T-helper 2 cell treated with Interferon-gamma antibody and Interleukin-4, amounts not matched to agents 5 μg/mL and 100 μg/mL, for 36 hours (primary cell): ENCODE data around the gene SH2D3C.

Experiments used
- DNase-seq: peaks from one replicate; pipeline ENCODE4 v3.0.0; 2021; ENCODE audit warnings: low spot score
- H3K27ac Mint-ChIP-seq: one replicate; pipeline ENCODE4 v1.8.0; 2021; ENCODE audit warnings: mild to moderate bottlenecking, mixed read lengths
- H3K27me3 Mint-ChIP-seq: one replicate; pipeline ENCODE4 v1.8.0; 2021; ENCODE audit warnings: low read depth, mixed read lengths
- H3K36me3 Mint-ChIP-seq: one replicate; pipeline ENCODE4 v1.8.0; 2021; ENCODE audit warnings: low read depth, mixed read lengths
- H3K4me1 Mint-ChIP-seq: one replicate; pipeline ENCODE4 v1.8.0; 2021; ENCODE audit warnings: low read depth, mixed read lengths
- H3K4me3 Mint-ChIP-seq: one replicate; pipeline ENCODE4 v1.8.0; 2022; ENCODE audit warnings: mild to moderate bottlenecking, moderate library complexity, mixed read lengths
- H3K9me3 Mint-ChIP-seq: one replicate; pipeline ENCODE4 v1.8.0; 2021; ENCODE audit warnings: mixed read lengths

The SH2D3C gene

GRCh38 chr9:127724012-127724411 is 54.5 kb downstream of the SH2D3C start:
- Mint-ChIP-seq H3K4me1 (peaks cover 12% of the 10 kb centered on the region), H3K4me3 (no peak overlapping the region), H3K27ac (no peak overlapping the region), H3K9me3 (no peaks in the 10 kb centered on the region), H3K36me3 (no peaks in the 10 kb centered on the region), H3K27me3 (no peaks in the 10 kb centered on the region)
- DNase-seq, result no peak

- Mint-ChIP-seq H3K27me3 (no peaks in the 10 kb centered on the region), H3K36me3 (no peaks in the 10 kb centered on the region), H3K9me3 (no peaks in the 10 kb centered on the region), H3K4me1 (peaks cover 12% of the 10 kb centered on the region), H3K4me3 (no peak overlapping the region), H3K27ac (no peak overlapping the region)
- no peak for DNase-seq
Measured at GRCh38 chr9:127723444-127723843, 55.0 kb downstream of the SH2D3C start.

DNA sequence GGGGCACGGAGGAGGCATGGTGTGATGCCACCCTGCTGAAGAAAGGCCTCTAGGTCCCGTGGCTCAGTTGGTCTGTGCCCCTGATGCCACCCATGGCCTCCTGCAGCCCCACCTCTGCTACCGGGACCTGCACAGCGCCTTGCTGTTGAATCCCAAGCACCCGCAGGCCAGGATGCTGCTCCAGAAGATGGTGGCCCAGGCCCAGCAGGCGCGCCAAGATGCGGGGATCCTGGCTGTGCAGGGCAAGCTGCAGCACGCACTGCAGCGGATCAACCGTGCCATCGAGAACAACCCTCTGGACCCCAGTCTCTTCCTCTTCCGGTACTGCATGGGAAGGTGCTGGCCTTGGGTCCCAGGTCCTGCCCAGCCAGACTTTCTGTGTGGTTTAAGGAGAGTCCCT is 55.5 kb downstream of the SH2D3C start:
- peaks cover 12% of the 10 kb centered on the region for H3K4me1 Mint-ChIP-seq
- DNase-seq, result no peak
- H3K27me3 Mint-ChIP-seq, result no peaks in the 10 kb centered on the region
- no peak overlapping the region for H3K4me3 Mint-ChIP-seq
- no peaks in the 10 kb centered on the region for H3K36me3 Mint-ChIP-seq
- no peak overlapping the region for H3K27ac Mint-ChIP-seq
- no peaks in the 10 kb centered on the region for H3K9me3 Mint-ChIP-seq

GRCh38 chr9:127722055-127722745 is 56.3 kb downstream of the SH2D3C start:
- Mint-ChIP-seq H3K27ac (no peak overlapping the region), H3K9me3 (no peaks in the 10 kb centered on the region), H3K4me1 (peaks cover 12% of the 10 kb centered on the region), H3K36me3 (no peaks in the 10 kb centered on the region), H3K4me3 (no peak overlapping the region), H3K27me3 (no peaks in the 10 kb centered on the region)
- DNase-seq, result no peak

DNA sequence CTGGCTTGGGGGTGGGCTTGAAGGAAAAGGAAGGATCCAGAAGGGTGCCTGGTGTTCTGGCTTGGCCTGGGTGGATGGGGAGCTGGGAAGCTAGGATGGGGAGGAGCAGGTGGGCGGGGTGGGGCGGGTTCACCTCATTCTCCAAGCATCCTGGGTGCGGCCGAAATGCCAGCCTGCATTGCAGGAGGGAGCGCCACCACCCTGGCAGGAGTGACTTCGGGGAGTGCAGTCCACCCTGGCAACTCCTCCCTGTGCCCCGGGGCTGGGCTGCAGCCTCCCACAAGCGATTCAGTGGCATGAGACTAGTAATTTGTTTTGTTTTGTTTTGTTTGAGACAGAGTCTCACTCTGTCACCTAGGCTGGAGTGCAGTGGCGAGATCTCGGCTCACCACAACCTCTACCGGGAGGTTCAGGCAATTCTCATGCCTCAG is 57.1 kb downstream of the SH2D3C start:
- peaks cover 12% of the 10 kb centered on the region for H3K4me1 Mint-ChIP-seq
- no peaks in the 10 kb centered on the region for H3K27me3 Mint-ChIP-seq
- H3K9me3 Mint-ChIP-seq, result no peaks in the 10 kb centered on the region
- H3K4me3 Mint-ChIP-seq, result no peak overlapping the region
- H3K27ac Mint-ChIP-seq, result peak overlapping the region; percentile 53
- no peak for DNase-seq
- no peaks in the 10 kb centered on the region for H3K36me3 Mint-ChIP-seq

- no peak overlapping the region for H3K4me3 Mint-ChIP-seq
- no peaks in the 10 kb centered on the region for H3K36me3 Mint-ChIP-seq
- peaks cover 17% of the 10 kb centered on the region for H3K4me1 Mint-ChIP-seq
- H3K27ac Mint-ChIP-seq, result peak overlapping the region; percentile 62
- no peaks in the 10 kb centered on the region for H3K9me3 Mint-ChIP-seq
- DNase-seq, result no peak
- no peaks in the 10 kb centered on the region for H3K27me3 Mint-ChIP-seq
Measured at GRCh38 chr9:127720865-127721227, 57.6 kb downstream of the SH2D3C start.

DNA sequence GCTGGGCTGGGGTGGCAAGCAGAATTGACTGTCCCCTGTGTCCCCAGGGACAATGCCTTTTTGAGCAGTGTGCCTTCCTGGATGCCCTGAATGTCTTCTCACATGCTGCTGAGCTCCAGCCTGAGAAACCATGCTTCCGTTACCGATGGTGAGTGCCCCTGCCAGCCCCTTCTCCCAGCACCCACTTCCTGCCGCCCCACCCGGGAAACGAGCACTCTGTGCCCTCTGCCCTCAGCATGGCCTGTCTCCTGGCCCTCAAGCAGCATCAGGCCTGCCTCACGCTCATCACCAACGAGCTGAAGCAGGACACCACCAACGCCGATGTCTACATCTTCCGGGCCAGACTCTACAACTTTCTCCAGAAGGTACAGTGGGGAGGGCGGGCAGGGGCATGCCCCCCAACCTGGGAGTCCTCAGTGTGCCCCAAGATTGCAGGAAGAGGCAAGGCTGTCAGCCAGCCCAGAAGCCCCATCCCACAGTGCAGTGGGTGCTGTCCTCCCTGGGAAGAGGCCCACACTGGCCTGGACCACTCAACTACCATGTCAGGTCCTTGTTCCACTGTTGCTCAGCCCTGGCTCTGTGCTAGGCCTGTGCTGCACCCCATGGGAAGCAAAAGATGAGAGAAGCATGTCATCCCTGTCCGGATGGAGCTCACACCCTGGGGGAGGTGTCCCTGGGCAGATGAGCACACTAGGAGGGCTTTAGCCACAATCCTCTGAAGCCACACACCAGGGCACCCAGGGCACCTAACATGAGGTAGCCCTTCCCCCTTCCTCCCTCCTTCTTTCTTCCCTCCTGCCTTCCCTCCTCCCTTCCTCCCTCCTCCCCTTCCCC is 58.2 kb downstream of the SH2D3C start:
- Mint-ChIP-seq H3K27ac (peak overlapping the region; percentile 69), H3K4me3 (peak overlapping the region; percentile 13), H3K9me3 (no peaks in the 10 kb centered on the region), H3K4me1 (peaks cover 18% of the 10 kb centered on the region), H3K36me3 (no peaks in the 10 kb centered on the region), H3K27me3 (no peaks in the 10 kb centered on the region)
- no peak for DNase-seq

GRCh38 chr9:127717766-127718165 is 60.7 kb downstream of the SH2D3C start:
- H3K4me3 Mint-ChIP-seq, result no peak overlapping the region
- no peaks in the 10 kb centered on the region for H3K27me3 Mint-ChIP-seq
- no peak overlapping the region for H3K27ac Mint-ChIP-seq
- DNase-seq, result no peak
- no peaks in the 10 kb centered on the region for H3K36me3 Mint-ChIP-seq
- H3K9me3 Mint-ChIP-seq, result no peaks in the 10 kb centered on the region
- peaks cover 18% of the 10 kb centered on the region for H3K4me1 Mint-ChIP-seq

- peaks cover 21% of the 10 kb centered on the region for H3K4me1 Mint-ChIP-seq
- peak overlapping the region; percentile 97 for H3K4me3 Mint-ChIP-seq
Measured at GRCh38 chr9:127716412-127716811, 62.1 kb downstream of the SH2D3C start.

GRCh38 chr9:127715470-127716337 is 62.8 kb downstream of the SH2D3C start, which contains the start of the genes PTRH1 and TTC16:
Gene PTRH1, minus strand, starts transcription at chr9:127715663. Its CDS starts 24 bp downstream, at chr9:127715639.
Gene TTC16, plus strand, starts transcription at chr9:127716079. Its CDS starts 67 bp downstream, at chr9:127716146.
- Mint-ChIP-seq H3K9me3 (no peaks in the 10 kb centered on the region), H3K4me3 (peak within 1 kb of the TSS; percentile 97)

More at GRCh38 chr9:127716412-127716811, 62.1 kb downstream of the SH2D3C start:
- peak overlapping the region; percentile 98 for H3K27ac Mint-ChIP-seq
- H3K36me3 Mint-ChIP-seq, result no peaks in the 10 kb centered on the region
- no peak for DNase-seq
- H3K27me3 Mint-ChIP-seq, result no peaks in the 10 kb centered on the region
- no peaks in the 10 kb centered on the region for H3K9me3 Mint-ChIP-seq

GRCh38 chr9:127714951-127715469 is 63.5 kb downstream of the SH2D3C start:
- Mint-ChIP-seq H3K4me1 (peaks cover 28% of the 10 kb centered on the region), H3K36me3 (no peaks in the 10 kb centered on the region), H3K9me3 (no peaks in the 10 kb centered on the region), H3K27me3 (no peaks in the 10 kb centered on the region), H3K4me3 (peak overlapping the region; percentile 97), H3K27ac (peak overlapping the region; percentile 98)
- DNase-seq, result peak; percentile 23

More at GRCh38 chr9:127715470-127716337, 62.8 kb downstream of the SH2D3C start, which contains the start of the genes PTRH1 and TTC16:
- Mint-ChIP-seq H3K27ac (peak within 1 kb of the TSS; percentile 98), H3K4me1 (peaks cover 28% of the 10 kb centered on the region), H3K36me3 (no peaks in the 10 kb centered on the region), H3K27me3 (no peaks in the 10 kb centered on the region)
- peak; percentile 97 for DNase-seq

GRCh38 chr9:127714020-127714750 is 64.3 kb downstream of the SH2D3C start:
- H3K27me3 Mint-ChIP-seq, result no peaks in the 10 kb centered on the region
- no peak for DNase-seq
- no peaks in the 10 kb centered on the region for H3K36me3 Mint-ChIP-seq
- no peak overlapping the region for H3K27ac Mint-ChIP-seq
- peaks cover 21% of the 10 kb centered on the region for H3K4me1 Mint-ChIP-seq
- H3K4me3 Mint-ChIP-seq, result peak overlapping the region; percentile 73
- no peaks in the 10 kb centered on the region for H3K9me3 Mint-ChIP-seq

DNA sequence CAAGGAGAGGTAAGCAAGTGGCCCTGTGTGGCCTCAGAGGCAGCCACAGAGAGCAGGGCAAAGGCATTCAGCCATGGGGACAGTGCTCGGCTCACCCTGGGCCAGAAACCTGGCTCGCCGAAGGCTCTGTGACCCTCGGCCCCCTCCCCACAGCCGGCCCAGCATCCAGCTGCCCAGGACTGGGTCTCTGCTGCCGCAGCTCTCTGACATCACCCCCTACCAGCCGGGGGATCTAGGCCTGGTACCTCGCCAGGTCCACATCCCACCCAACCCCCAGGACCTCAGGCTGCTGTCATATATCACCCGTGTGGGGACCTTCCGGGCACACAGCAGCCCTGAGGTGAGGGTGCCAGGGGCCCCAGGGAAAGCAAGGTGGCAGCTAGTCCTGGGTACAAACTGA is 65.6 kb downstream of the SH2D3C start:
- H3K4me1 Mint-ChIP-seq, result peaks cover 21% of the 10 kb centered on the region
- H3K36me3 Mint-ChIP-seq, result no peaks in the 10 kb centered on the region
- DNase-seq, result no peak
- no peak overlapping the region for H3K4me3 Mint-ChIP-seq
- no peak overlapping the region for H3K27ac Mint-ChIP-seq
- H3K9me3 Mint-ChIP-seq, result peaks cover 3% of the 10 kb centered on the region
- no peaks in the 10 kb centered on the region for H3K27me3 Mint-ChIP-seq
